Measurements from ENCODE around the gene DCTN2.

DNA sequence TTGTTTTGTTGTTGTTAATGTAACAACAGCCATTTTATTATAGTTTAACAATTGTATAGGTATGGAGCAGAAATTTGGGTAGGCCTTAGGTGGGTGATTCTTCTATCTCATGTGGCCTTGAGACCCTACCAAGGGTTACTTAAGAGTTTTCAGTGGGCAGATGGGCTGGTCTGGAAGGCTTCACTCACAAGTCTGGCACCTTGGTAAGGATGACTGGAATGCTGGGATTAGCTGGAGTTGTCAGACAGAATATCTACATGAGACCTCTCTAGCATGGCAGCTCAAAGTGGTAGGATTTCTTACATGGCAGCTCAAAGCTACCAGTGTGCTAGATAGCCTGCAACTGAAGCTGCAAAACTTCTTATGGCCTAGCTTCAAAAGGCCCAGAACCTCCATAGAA, 61.3 kb downstream of the DCTN2 start:
- TF ChIP-seq, protein P1, sequence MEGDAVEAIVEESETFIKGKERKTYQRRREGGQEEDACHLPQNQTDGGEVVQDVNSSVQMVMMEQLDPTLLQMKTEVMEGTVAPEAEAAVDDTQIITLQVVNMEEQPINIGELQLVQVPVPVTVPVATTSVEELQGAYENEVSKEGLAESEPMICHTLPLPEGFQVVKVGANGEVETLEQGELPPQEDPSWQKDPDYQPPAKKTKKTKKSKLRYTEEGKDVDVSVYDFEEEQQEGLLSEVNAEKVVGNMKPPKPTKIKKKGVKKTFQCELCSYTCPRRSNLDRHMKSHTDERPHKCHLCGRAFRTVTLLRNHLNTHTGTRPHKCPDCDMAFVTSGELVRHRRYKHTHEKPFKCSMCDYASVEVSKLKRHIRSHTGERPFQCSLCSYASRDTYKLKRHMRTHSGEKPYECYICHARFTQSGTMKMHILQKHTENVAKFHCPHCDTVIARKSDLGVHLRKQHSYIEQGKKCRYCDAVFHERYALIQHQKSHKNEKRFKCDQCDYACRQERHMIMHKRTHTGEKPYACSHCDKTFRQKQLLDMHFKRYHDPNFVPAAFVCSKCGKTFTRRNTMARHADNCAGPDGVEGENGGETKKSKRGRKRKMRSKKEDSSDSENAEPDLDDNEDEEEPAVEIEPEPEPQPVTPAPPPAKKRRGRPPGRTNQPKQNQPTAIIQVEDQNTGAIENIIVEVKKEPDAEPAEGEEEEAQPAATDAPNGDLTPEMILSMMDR (conservative IDR thresholded peaks at IDR 0.05; ENCODE audit: low read length), result no peak
- no peak for TF ChIP-seq EZH2phosphoT487 (IDR thresholded peaks at IDR 0.05; ENCODE audit: borderline replicate concordance, low read depth, low read length)
